ENCODE measurements around the gene CCDC141.

The CCDC141 gene

DNA sequence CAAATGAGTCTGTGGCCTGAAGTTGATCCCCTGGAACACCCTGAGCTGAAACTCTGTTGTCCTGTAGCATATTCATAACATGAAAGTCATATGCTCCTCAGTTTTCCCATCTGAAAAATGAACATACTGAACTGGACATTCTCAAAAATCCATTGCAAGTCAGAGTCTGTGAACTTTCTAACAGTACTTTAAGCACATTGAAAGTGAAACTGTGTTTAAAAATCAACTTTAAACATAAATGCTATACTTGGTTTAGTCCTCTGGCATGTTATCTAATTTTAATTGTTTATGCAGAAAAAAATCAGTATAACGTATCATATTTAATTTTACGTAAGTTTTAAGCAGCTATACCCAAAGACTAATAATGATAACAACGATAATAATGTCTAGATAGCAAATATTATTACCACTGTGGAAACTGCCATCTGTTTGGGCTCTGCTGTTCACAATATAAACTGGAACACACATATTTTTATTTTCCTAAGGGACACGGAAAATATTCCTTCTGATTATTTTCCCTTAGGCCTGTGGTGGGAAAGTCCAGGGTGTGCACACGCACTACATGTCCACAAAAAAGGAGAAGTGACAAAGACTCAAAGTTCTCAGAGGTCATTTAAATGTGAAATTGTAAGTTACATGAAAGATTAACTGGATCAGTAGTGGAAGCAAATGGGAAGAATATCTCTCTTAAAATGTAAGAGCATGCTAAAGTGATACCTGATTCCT lies 186.6 kb downstream of the CCDC141 start:
- no peak for DNase-seq

DNA sequence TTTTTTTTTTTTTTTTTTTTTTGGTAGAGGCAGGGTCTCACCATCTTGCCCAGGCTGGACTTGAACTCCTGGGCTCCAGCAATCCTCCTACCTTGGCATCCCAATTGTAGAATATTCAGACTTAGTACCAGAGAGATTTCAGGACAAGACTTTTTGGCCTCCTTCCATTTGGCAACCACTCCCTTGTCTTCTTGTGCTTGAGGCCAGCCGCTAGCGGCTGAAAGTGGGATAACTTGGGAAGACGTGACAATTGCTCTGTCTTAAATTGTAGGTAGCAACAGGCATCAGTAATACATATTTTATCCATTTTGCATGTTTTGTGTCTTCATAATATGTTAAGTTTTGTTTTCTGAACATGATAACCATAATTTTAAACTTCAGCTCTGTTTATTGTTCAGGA lies 189.4 kb downstream of the CCDC141 start:
- DNase-seq: no peak

DNA sequence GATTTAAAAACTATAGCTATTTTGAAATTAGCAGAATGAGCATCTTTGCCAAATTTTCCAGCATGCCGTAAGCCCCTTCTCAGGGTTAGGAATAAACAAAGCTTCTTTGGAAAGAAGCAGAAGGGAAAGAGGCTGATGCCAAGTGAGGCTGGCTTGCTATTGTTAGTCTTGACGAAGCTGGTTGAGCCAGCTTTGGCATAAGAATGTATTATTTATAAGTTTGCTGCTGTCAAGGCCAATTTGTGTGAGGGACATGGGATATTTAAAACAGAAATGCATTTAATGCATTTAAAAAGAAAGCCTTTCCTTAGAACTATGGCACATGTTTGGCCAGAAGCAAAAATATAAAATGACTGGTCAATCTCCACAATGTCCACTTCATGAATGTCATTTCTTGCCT lies 190.2 kb downstream of the CCDC141 start:
- DNase-seq: no peak

DNA sequence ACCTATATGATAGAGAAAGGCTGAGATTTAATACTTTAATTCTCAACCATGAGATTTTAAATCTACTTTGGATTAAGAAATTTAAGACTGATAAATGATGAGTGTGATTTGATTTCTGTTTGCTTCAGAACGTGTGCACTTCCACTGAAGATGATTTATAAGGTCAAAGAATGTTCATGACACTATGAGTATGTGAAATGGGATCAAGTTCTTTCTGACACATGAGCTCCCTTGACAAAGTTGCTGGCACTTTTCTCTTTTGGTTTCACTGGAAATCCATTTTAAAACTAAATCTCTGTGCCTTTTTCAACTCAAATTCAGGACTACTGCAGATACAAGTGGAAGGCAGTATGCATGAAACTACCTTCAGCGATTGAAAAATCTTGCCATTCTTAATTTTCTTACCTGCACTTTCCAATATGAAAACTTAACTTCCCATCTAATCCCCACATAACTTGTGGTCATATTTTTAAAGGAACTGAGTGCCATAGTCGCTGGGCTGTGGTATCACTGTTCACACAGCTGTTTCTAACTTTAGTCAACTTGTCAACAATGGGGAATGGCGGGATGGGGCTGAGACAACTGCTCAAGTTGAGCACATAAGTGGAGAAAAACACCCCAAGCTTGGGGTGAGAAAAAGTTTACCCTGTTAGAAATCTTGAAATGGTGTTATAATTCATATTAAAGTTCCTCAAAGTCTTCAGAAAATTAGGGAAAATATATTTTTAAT lies 190.9 kb downstream of the CCDC141 start:
- DNase-seq: no peak

DNA sequence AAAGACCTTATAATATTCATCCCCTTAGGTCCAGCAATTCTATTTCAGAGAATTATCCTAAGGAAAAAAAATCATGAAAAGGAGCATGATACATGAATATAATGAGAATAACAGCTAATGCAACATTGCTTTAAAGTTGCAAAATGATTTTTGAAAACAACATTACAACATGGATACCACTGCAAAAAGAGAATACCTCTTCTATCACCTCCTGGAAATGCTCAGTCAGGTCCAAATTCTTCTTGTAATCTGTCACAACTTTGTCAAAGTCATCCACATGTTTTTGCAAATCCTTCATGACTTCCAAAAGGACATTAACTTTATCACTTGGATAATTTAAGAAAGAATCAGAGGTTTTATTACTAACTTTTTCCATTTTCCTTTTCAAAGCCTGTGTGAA lies 194.8 kb downstream of the CCDC141 start:
- no peak for DNase-seq

DNA sequence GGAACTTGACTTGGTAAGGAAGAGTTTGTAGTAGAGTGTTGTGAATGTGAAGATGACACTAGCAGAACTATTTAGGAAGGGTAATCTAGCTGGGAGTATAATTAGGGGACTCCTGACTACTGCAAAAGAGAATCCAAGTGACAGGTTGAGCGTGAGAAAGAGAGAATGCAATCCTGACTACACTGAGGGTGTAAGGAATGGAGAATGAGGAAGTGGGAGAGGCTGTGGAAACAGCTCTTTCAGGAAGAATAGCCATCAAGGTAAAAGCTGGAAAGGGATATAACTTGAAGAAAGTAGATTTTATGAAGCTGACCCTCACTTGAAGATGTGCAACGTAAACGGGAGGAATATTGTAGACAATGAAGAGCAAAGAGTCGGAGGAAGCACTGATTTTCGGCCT lies 201.6 kb downstream of the CCDC141 start:
- DNase-seq: no peak

DNA sequence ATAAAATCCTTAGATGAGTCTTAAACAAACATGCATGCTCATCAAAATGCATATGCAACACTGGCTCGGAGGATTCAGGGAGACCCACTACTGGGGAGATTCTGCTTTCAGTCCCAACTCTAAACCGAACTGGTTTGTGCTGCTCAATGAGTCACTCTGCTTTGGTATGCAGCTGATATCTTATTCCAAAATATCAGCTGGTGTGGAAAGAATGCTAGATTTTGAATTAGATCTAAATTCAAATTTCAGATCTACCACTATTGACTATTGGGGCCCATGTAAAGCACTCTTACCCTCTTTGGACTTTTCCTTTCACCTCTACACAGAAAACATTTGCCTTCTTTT lies 203.5 kb downstream of the CCDC141 start:
- no peak for DNase-seq

DNA sequence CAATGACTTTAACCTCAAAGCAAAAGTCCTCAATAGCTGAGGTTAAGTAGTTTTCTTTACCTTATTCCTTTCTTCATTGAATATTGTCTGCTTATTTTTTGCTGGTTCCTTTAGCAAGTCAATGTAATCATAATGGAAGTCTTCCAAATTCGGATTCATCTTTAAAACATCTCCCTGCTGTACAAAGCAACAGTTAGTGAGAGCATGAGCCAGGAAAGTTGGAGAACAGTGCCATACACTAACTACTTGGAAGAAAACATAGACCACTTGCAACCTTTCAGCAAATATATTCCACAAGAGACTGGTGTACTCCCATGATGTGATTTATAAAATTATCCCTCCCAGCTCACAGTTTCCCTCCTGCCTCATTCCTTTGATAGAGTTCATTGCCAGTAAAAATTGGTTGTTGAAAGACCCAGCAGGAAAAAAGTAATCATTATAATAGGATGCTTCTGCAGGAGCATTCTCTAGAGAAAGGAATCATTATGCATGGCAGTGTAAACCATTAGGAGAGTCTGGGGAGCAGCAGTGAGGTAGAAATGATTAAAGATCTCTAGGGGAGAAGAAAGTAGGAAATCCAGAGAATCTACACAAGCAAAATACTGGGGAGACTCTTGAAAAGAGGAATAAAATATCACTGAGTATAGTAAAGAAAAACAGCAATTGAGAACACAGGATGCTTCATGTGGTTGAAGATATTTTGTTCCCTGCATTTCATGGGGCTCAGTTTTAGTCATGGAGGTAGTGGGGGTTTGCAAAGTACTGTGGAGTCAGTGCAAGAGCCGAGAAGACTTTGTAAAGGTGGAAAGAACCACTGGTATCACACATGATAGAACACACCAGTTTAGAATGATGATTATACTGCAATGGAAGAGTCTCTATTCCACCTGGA lies 204.1 kb downstream of the CCDC141 start:
- no peak for DNase-seq

DNA sequence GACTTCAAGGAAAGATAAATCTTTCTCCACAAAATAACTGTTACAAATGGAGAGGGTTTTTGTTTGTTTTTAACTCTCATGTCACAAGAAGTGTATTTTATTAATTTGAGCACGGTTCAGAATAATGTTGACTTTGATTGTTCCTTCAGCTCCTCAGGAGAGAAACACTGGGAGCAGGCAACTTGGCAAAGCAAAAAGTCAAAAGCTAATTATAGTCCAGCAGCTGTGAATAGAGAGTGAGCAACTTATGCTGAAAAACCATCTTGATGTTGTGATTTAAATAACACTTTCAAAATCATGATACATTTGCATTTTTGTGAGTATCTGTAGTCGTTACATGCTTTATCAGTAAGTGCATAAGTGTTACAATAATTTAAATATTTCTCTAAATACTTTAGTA lies 205.2 kb downstream of the CCDC141 start:
- no peak for DNase-seq

DNA sequence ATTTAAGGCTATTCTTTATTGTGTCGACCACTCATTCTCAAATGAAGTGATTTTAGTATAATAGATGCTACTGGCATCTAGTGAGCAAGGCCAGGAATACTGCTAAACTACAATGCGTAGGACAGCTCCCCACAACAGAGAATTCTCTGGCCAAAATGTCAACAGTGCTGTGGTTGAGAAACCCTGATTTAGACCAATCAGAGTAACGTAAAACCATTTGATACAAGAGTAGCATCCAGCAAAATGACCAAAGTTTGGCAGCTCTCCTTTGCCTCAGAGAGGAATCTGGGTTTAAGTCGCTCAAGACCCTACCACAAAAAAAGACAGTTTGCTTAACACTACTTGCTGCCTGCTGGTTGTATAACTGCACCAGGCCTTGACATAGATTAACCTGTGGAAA lies 205.7 kb downstream of the CCDC141 start:
- DNase-seq: no peak

DNA sequence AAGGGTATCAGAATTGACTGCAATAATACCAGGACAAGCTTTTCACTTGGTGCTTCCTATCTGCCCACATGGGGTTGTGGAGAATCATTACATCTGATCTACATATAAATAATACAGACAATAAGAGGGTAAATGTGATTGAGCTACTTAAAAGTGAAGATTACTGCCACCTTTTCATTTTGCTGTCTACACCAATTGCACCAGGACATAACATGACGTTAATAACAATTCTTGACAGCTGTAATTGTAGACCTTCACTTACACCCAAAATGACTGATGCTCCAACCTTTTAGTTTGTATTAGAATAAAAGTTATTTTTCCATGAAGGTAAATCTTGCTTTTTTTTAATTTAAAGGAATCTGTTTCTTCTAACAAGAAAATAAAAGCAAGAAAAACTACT lies 206.2 kb downstream of the CCDC141 start:
- DNase-seq: no peak

DNA sequence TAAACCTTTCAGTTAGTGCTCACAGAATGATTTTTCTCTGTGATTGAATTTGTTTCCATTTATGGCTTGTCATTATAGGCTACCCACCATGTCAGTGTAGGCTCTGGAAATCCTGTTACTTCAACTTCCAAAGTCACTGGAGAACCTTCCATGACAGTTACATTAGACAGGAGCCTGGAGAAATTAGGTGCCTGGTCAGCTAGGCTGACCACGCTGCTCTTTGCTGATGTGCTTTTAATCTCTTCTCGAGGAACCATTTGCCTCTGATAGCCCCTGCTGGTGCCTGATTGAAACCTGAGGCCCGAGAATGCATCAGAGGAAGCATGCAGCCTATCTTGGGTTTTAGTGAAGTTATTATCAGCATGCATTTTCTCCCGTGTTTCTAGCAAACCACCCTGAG lies 213.1 kb downstream of the CCDC141 start:
- DNase-seq: no peak

DNA sequence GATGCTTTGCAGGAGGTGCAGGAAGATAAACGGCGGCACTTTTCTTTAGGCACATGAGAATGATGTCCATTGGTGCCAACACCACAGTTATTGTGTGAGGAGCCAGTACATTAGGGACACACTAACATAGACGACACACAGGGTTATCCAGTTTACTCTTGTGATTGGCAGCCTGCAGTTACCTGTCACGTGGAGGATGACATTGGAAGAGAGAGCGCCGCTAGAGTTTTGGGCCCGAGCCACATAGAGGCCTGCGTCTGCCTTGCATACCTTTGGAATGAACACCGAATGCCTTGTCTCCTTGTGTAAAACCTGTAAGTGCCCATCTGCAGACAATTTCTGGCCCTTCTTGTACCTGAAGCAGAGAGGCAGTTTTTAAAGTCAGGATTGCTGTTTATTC lies 215.9 kb downstream of the CCDC141 start:
- DNase-seq: no peak

DNA sequence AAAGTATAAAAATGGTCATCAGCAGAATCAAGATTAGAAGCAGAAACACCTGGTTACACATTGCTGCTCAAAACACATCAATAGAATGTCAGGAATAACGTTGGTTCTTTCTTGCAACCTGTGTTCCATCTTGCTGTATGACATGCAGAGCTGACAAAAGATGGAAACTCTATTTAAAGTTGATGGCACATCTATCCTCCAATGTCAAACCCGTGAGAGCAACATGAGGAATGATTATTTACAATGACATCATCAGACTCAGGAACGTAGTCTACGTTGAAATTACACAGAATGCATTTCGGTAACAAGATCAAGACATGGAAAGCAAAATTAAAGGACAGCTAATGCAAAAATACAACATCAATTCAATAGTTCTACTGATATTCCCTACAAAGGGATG lies 216.6 kb downstream of the CCDC141 start:
- no peak for DNase-seq

DNA sequence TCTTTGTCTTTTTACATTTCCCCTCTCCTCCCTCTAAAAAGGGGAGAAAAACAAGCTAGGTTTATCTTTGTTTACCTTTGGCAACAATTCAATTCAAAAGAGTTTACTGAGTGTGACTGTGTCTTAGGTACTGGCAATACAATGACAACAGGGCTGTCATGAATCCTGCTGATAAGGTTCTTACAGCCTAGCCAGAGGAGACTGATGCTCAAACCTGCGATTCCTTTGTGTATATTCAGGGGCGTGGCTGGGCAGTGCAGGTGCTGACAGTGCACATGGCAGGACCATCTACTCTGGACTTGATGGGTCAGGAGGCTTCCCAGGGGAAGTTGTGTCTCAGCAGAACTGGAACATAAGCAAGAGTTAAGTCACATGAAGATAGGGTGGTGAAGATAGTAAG lies 219.5 kb downstream of the CCDC141 start:
- no peak for DNase-seq

DNA sequence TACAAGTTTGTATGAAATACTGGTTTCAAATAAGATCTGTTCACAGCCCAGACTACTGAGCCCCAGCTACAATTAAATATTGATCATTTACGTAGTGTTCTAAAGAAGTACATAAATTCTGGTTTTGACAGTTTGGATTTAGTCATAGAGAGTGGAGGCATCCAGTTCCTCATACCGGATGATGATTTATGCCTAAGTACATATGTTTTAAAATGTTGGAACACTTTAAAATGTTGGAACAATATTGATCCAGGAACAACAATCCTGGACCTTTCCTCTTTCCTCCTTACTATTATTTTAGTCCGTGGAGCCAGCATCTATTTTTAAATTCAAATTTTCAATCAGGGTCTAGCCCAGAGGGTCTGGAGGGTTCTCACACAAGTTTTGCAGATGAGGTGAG lies 220.0 kb downstream of the CCDC141 start:
- no peak for DNase-seq

DNA sequence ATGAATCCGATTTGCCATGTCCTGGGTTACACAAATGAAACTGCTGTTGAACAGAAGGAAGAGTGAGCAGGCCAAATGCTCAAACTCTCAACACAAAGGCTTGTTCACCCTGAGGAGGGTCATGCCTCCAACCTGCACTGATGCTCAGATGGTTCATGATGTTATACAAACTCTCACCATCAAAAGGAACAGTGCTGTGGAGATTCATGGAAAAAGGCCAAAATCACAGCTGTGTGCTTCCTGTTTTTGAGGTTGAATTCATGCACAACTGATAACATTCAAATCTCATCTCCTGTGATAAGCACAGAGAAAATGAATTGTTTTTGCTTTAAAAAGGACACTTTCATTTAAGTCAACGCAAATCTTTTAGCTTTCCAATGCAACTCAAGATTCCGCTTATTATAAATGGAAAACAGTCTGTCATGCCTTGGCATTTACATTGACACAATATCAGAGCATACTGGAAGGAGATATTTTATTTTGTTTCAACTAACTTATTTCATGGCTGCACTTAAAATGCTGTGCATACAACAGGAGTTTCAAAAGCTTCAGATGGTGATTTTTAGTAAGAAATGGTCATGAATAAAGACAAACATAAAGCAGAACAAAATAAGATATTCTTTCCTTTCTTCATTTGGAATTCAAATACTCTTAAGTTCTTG lies 220.5 kb downstream of the CCDC141 start:
- no peak for DNase-seq

DNA sequence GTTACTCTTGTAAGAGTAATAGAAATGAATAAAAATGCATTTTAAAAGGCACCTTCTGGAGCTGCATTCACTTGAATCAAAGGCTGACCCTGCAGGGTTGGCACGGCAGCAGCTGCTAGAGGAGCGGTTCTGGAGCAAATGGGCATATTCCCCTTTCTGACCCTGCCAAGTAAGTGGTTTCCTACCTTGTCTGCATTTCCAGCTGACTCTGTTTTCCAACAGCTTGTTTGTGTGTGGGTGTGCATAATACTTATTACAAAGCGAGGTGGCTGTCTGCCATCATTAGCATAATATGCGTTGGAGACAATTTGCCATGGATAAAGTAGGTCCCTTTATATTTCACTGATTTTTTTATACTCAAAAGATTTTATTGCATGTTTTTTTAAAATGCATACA lies 221.5 kb downstream of the CCDC141 start:
- no peak for DNase-seq

DNA sequence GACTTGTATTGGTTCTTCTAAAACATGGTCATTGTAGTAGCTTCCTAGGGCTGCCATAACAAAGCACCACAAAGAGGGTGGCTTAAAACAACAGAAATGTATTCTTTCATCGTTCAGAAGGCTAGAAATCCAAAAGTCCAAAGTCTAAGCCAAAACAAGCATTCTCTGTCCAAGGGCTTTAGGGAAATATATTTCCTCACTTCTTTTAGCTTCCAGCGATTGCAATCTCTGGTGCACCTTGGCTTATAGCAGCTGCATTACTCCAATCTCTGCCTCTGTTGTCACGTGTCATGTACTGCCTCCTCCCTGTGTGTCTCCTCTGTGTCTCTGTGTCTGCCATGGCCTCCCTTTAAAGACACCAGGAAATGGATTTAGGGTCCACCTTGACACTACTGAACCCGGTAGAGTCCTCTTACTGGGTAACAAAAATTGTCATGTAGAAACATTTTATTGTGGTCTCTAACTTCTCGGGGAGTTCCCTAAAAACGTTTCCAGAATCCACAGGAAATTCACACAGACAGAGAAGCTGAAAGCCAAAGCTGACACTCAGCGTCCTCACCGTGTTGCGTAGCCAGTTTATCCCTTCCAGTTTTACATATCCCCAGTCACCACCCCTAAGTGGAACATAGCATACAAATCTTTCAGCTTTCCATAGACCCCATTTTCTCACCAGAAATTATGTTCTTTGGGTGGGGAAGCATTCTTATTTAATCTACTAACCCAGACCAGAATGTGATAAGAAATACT lies 222.0 kb downstream of the CCDC141 start:
- no peak for DNase-seq

DNA sequence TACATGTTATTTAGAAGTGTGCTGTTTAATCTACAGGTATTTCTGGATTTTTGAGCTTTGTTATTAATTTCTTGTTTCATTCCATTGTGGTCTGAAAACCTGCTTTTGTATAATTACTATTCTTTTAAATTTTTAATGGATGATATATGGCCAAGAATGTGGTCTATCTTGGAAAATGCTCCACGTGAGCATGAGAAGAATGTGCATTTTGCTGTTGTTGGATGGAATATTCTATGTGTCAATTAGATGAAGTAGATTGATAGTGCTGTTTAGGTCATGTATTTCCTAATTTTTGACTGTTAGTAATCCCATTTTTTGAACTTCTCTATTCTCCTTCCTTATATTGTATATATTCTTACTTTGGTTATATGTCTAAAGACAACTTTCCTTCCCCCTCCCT lies 222.8 kb downstream of the CCDC141 start:
- no peak for DNase-seq

DNA sequence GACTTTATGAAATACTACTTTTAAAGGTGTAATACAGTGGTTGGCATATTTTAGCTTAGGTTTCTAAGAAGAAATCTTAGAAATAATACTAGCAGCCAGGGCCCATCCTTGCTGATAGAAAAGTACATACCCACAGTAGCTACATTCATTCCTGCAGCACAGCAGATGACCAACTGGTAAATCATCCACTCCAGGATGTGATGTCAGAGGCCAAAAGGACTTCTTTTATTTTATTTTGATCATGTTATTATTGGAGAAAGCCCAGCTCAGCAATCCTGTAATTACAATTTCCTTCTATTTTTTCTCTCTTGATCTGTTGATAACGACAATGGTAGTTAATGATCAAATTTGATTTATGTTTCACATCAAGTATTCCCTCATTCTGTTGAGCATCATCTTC lies 224.8 kb downstream of the CCDC141 start:
- no peak for DNase-seq

DNA sequence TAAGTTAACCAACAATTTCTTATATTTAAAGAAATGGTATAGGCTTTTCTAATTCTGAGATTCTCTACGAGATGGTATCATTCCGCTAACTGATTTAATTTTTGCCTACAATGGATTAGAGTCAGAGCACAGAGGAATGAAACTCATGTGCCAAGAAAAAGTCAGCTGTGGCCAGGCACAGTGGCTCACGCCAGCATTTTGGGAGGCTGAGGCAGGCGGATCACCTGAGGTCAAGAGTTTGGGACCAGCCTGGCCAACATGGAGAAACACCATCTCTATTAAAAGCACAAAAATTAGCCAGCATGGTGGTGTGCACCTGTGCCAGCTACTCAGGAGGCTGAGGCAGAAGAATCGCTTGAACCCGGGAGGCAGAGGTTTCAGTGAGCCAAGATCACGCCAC lies 225.8 kb downstream of the CCDC141 start:
- no peak for DNase-seq

DNA sequence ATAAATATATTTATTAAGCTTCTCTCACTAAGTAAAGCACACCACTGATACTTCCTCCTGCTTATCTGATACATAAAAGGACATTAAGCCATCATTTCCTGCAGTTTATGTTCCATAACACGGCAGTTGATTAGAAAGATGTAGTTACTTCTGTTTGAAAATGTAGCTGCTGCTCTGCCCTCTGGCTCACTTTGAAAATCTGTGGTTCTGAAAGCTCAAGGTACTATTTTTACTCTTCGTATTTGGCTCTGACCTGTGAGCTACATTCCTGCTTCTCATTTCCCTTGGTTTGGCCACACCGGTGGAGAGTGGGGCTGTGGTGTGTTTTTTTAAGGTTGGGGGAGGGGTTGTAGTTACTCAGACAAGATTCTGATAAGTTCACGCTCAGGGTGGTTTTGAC lies 229.9 kb downstream of the CCDC141 start:
- DNase-seq: no peak

Data from SW 1271 (cell line).